Coronary artery (tissue), 2 donors: Measurements from ENCODE around the gene FBXL13.
A peak's percentile ranks its signal among the peaks of the same experiment; 100 is the strongest.

Experiments
- DNase-seq: peaks from one replicate; pipeline ENCODE4 v3.0.0-alpha.2; 2017; ENCODE audit warnings: low spot score
- H3K27ac ChIP-seq, 2 donors: fragments of 200-600 bp; sonication (generic); one replicate each; pipeline ENCODE4 v1.5.1; 2016 to 2019
- H3K4me3 ChIP-seq: fragments of 200-600 bp; sonication (generic); 2 replicates; pipeline ENCODE4 v1.5.1; 2016; ENCODE audit warnings: mild to moderate bottlenecking, moderate library complexity
- TF ChIP-seq, protein P1 (sequence below): fragments of 200-600 bp; sonication (generic); IDR thresholded peaks from one replicate; pipeline ENCODE4 v1.5.1; 2019; ENCODE audit warnings: antibody characterized with exemption

Gene FBXL13

DNA sequence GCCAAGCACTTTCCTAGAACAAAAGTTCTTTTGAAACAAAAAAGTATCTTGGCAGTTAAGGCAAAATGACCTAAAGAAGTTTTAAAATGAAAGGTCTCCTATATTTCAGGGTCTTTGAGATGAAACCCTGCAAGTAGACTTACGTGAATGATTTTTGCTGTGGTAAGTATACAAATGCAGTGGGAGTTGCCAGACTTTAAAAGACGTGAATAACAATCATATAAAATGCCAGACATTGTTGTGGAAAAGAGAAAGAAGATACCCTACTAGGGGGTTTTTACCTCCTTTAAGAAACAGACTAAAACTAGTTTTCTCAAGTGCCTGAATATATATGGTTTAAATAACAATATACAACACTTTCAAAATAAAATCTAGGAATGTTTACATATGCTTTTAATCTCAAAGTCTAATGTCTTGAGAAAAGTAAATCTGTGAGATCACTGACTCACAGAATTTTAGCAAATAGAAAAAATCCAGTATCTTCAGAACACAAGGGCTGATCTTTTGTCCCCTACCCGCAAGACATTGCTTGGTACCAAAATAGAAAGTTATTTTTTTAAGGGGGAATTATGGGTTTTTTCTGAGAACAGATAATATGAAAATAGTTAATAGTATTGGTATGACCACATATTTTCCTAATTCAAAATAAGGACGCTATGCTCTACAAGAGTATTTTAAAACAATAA lies 132.3 kb downstream of the FBXL13 start:
- H3K27ac ChIP-seq, result peak overlapping the region; percentile 3 to 37
- TF ChIP-seq, protein P1, sequence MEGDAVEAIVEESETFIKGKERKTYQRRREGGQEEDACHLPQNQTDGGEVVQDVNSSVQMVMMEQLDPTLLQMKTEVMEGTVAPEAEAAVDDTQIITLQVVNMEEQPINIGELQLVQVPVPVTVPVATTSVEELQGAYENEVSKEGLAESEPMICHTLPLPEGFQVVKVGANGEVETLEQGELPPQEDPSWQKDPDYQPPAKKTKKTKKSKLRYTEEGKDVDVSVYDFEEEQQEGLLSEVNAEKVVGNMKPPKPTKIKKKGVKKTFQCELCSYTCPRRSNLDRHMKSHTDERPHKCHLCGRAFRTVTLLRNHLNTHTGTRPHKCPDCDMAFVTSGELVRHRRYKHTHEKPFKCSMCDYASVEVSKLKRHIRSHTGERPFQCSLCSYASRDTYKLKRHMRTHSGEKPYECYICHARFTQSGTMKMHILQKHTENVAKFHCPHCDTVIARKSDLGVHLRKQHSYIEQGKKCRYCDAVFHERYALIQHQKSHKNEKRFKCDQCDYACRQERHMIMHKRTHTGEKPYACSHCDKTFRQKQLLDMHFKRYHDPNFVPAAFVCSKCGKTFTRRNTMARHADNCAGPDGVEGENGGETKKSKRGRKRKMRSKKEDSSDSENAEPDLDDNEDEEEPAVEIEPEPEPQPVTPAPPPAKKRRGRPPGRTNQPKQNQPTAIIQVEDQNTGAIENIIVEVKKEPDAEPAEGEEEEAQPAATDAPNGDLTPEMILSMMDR, result no peak
- H3K4me3 ChIP-seq, result peak overlapping the region; percentile 16
- DNase-seq, result no peak

DNA sequence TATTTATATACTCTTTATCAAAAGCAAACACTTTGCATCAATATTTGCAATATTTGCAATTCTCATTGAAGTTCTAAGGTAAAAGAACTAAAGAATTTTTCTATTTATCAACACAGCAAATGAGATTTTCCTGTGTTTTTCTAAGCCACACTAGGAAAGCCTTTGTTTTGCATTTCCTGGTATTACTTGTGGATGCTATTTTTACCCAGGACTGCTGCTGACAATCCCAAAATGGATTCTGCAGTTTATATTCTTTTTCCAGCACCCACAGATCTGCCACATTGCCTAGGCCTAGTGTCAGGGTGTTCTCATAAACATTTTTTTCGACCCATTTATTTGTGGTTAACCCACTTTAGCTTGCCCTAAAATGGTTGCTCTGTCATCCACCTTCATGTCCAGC lies 135.9 kb downstream of the FBXL13 start:
- Histone ChIP-seq H3K27ac (peak overlapping the region; percentile 19 to 56), H3K4me3 (no peak overlapping the region)
- DNase-seq, result no peak
- TF ChIP-seq, protein P1, result no peak

DNA sequence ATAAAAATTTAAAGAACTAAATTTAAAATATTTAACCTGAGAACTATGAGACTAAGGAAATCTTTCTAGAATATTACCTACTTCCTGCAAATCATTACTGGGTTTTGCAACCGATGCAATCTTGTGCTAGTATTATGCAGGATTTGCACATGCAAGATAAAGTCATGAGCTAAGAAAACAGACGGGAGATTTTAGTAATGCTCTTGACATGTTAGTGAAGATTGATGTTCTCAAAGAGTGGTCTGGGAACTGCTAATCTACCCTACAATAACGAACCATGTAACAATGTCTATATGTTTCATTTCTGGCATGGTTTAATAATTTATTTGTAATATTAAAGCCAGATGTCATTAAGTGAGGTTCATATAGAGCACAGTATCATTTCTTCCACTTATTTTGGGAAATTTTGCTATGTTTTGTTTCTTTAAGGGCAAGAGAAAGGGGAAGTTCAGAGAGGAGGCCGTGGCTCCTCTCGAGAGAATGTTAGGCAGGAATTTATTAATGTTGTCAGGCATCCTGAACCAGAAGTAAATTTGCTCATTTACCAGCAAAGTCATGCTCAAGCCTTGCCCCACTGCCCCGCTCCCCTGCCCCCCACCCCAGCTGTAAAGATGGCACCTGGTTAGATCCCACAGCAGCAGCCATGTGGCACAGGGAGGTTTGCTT lies 139.0 kb downstream of the FBXL13 start:
- Histone ChIP-seq H3K4me3 (peak overlapping the region; percentile 51), H3K27ac (peak overlapping the region; percentile 43 to 56)
- TF ChIP-seq, protein P1, result no peak
- DNase-seq, result no peak

DNA sequence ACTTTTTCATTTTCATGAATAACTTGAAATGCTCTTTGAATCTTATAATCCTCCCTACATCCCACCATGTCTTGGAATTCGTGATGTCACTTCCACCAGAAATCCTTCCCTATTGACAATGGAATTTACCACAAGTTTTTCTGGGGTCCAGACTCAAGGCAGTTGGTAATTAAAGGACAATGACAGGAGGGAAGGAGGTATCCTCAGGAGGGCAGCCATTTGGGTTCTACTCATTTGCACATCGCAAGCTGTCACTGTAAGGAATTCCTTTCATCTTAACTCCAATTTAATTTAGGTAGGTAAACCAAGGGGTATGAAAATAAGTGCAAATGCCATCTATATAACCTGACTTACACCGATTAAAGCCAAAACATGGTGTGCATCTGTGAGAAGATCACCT lies 139.9 kb downstream of the FBXL13 start:
- H3K4me3 ChIP-seq, result peak overlapping the region; percentile 55
- TF ChIP-seq, protein P1, result no peak
- peak overlapping the region in 1 of 2 donors; percentile 72 for H3K27ac ChIP-seq
- DNase-seq, result no peak

DNA sequence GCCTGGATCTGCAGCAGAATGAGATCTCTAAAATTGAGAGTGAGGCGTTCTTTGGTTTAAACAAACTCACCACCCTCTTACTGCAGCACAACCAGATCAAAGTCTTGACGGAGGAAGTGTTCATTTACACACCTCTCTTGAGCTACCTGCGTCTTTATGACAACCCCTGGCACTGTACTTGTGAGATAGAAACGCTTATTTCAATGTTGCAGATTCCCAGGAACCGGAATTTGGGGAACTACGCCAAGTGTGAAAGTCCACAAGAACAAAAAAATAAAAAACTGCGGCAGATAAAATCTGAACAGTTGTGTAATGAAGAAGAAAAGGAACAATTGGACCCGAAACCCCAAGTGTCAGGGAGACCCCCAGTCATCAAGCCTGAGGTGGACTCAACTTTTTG lies 140.4 kb downstream of the FBXL13 start:
- H3K4me3 ChIP-seq, result peak overlapping the region; percentile 55
- DNase-seq, result no peak
- peak overlapping the region; percentile 72 for H3K27ac ChIP-seq

DNA sequence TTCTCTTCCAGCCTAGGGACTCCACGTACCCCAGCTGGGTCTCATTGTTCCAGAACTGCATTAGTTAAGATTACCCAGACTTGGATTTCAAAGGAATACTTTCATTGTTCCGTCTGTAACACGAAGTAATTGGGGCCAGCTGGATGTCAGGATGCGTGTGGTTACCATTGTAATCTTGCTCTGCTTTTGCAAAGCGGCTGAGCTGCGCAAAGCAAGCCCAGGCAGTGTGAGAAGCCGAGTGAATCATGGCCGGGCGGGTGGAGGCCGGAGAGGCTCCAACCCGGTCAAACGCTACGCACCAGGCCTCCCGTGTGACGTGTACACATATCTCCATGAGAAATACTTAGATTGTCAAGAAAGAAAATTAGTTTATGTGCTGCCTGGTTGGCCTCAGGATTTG lies 140.8 kb downstream of the FBXL13 start:
- Histone ChIP-seq H3K27ac (peak overlapping the region; percentile 72), H3K4me3 (peak overlapping the region; percentile 55)
- TF ChIP-seq, protein P1, result no peak
- DNase-seq, result peak; percentile 90

More for the DNA sequence above, 140.4 kb downstream of the FBXL13 start:
- TF ChIP-seq, protein P1, result no peak

DNA sequence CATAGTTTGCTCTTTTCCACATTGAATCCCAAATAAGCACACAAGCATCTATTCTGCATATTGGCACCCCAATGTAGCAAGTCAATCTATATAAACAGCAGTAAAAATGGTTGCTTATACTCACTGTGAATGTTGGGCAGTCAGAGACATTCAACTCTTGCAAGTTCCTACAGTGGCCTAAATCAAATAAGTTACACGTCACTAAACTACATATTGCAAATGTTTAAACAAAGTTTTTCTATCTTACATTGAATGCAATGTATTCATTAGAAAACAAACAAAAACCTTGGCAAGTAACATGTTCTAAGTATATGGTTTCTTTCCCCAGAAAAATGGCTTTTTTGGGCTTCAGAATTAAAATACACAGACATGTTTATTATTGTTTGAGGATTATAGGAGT lies 142.8 kb downstream of the FBXL13 start:
- DNase-seq, result no peak
- TF ChIP-seq, protein P1, result no peak
- Histone ChIP-seq H3K27ac (no peak overlapping the region), H3K4me3 (no peak overlapping the region)
